ENCODE measurements around the gene SLC7A8.

- TF ChIP-seq, protein P1, sequence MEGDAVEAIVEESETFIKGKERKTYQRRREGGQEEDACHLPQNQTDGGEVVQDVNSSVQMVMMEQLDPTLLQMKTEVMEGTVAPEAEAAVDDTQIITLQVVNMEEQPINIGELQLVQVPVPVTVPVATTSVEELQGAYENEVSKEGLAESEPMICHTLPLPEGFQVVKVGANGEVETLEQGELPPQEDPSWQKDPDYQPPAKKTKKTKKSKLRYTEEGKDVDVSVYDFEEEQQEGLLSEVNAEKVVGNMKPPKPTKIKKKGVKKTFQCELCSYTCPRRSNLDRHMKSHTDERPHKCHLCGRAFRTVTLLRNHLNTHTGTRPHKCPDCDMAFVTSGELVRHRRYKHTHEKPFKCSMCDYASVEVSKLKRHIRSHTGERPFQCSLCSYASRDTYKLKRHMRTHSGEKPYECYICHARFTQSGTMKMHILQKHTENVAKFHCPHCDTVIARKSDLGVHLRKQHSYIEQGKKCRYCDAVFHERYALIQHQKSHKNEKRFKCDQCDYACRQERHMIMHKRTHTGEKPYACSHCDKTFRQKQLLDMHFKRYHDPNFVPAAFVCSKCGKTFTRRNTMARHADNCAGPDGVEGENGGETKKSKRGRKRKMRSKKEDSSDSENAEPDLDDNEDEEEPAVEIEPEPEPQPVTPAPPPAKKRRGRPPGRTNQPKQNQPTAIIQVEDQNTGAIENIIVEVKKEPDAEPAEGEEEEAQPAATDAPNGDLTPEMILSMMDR (IDR thresholded peaks at IDR 0.05; ENCODE audit: insufficient read depth, low read length) = no peak
- TF ChIP-seq, protein P2, sequence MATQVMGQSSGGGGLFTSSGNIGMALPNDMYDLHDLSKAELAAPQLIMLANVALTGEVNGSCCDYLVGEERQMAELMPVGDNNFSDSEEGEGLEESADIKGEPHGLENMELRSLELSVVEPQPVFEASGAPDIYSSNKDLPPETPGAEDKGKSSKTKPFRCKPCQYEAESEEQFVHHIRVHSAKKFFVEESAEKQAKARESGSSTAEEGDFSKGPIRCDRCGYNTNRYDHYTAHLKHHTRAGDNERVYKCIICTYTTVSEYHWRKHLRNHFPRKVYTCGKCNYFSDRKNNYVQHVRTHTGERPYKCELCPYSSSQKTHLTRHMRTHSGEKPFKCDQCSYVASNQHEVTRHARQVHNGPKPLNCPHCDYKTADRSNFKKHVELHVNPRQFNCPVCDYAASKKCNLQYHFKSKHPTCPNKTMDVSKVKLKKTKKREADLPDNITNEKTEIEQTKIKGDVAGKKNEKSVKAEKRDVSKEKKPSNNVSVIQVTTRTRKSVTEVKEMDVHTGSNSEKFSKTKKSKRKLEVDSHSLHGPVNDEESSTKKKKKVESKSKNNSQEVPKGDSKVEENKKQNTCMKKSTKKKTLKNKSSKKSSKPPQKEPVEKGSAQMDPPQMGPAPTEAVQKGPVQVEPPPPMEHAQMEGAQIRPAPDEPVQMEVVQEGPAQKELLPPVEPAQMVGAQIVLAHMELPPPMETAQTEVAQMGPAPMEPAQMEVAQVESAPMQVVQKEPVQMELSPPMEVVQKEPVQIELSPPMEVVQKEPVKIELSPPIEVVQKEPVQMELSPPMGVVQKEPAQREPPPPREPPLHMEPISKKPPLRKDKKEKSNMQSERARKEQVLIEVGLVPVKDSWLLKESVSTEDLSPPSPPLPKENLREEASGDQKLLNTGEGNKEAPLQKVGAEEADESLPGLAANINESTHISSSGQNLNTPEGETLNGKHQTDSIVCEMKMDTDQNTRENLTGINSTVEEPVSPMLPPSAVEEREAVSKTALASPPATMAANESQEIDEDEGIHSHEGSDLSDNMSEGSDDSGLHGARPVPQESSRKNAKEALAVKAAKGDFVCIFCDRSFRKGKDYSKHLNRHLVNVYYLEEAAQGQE (IDR thresholded peaks at IDR 0.05; ENCODE audit: insufficient replicate concordance, low read depth) = no peak
- TF ChIP-seq GABPA (IDR thresholded peaks at IDR 0.05; ENCODE audit: low read depth) (no peak), POLR2AphosphoS5 (IDR thresholded peaks at IDR 0.05; ENCODE audit: low read depth) (no peak), SPI1 (IDR thresholded peaks at IDR 0.05; ENCODE audit: borderline replicate concordance, low read depth) (no peak)
Observed at GRCh38 chr14:23080474-23080873, 103.0 kb downstream of the SLC7A8 start.
